Nephron (organoid): ENCODE results near the gene ZFAND3.

Source experiments
- H3K27ac Mint-ChIP-seq, 3 experiments: 2 replicates each; pipeline ENCODE4 v1.8.0; 2020; ENCODE audit warnings: mixed read lengths in 3 of 3, mild to moderate bottlenecking in 2 of 3, moderate library complexity in 1 of 3
- H3K27me3 Mint-ChIP-seq: 2 replicates; pipeline ENCODE4 v1.8.0; 2021; ENCODE audit warnings: low read depth, mild to moderate bottlenecking, moderate library complexity, mixed read lengths
- H3K36me3 Mint-ChIP-seq: 2 replicates; pipeline ENCODE4 v1.8.0; 2020; ENCODE audit warnings: low read depth, mixed read lengths
- H3K4me1 Mint-ChIP-seq: 2 replicates; pipeline ENCODE4 v1.8.0; 2020; ENCODE audit warnings: mixed read lengths
- H3K4me3 Mint-ChIP-seq, 3 experiments: 2 replicates each; pipeline ENCODE4 v1.8.0; 2020; ENCODE audit warnings: mild to moderate bottlenecking in 3 of 3, mixed read lengths in 3 of 3, moderate library complexity in 2 of 3
- H3K9me3 Mint-ChIP-seq: 2 replicates; pipeline ENCODE4 v1.8.0; 2020; ENCODE audit warnings: mixed read lengths
- CTCF ChIP-seq, 3 experiments: fragments of 200-600 bp; sonication (generic); IDR thresholded peaks; one replicate each; pipeline ENCODE4 v1.5.0; 2021; ENCODE audit warnings: antibody characterized with exemption in 3 of 3; ENCODE audit not compliant: unreplicated experiment in 3 of 3

The ZFAND3 gene

GRCh38 chr6:38191418-38191817 lies 371.9 kb downstream of the ZFAND3 start:
- H3K4me3 Mint-ChIP-seq = no peak overlapping the region
- no peak for TF ChIP-seq CTCF (IDR thresholded peaks at IDR 0.05; ENCODE audit: unreplicated experiment in 3 of 3)
- no peaks in the 10 kb centered on the region for H3K9me3 Mint-ChIP-seq
- no peaks in the 10 kb centered on the region for H3K36me3 Mint-ChIP-seq
- no peak overlapping the region for H3K27ac Mint-ChIP-seq
- H3K27me3 Mint-ChIP-seq = no peaks in the 10 kb centered on the region
- peaks cover 36% of the 10 kb centered on the region for H3K4me1 Mint-ChIP-seq

- Mint-ChIP-seq H3K27ac (peak overlapping the region in 1 of 3 experiments; percentile 58), H3K4me3 (no peak overlapping the region), H3K4me1 (peaks cover 33% of the 10 kb centered on the region), H3K27me3 (no peaks in the 10 kb centered on the region), H3K9me3 (no peaks in the 10 kb centered on the region), H3K36me3 (no peaks in the 10 kb centered on the region)
- TF ChIP-seq CTCF (IDR thresholded peaks at IDR 0.05; ENCODE audit: unreplicated experiment in 3 of 3) = no peak
These were observed 372.5 kb downstream of the ZFAND3 start for GRCh38 chr6:38192011-38192410.

DNA sequence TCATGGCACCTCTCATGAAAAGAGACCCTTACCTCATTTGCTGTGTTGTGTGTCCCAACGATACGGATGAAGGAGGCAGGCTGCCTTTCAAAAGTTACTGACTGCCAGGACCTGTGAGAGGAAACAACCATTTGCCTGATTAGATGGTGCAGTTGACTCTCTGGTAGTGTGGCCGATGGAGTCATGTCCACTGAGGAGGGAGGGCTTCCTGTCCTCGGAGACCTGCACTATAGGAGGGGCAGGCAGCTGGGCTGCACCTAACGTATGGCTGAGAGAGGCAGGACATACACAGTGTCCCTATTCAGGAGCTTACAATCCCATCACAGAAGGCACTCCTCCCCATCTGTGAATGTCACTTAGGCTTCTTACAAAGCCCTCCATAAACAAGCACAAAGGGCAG lies 373.0 kb downstream of the ZFAND3 start:
- Mint-ChIP-seq H3K27me3 (no peaks in the 10 kb centered on the region), H3K27ac (peak overlapping the region in 1 of 3 experiments; percentile 36), H3K4me1 (peaks cover 29% of the 10 kb centered on the region), H3K9me3 (no peaks in the 10 kb centered on the region), H3K4me3 (no peak overlapping the region), H3K36me3 (no peaks in the 10 kb centered on the region)
- no peak for TF ChIP-seq CTCF (IDR thresholded peaks at IDR 0.05; ENCODE audit: unreplicated experiment in 3 of 3)

DNA sequence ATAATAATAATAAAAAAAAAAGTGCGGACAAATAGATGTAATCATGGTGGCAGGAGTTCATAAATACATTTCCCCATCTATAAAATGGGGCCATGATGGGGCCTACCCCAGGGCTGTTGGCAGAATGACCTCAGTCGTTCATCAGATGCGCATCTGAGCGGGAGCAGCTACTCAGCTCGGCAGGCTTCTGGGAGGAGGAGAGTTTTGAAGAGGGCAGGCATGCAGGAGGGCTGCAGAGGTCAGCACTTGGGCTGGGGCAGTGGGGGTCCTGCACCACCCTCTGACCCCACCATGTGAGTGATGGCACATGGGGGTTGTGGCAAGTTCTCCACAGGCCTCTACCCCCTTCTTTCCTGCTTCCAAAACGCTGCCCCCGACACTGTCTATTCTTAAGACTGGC lies 373.5 kb downstream of the ZFAND3 start:
- Mint-ChIP-seq H3K36me3 (no peaks in the 10 kb centered on the region), H3K4me3 (no peak overlapping the region), H3K27ac (peak overlapping the region; percentile 16 to 91 (median 51)), H3K9me3 (no peaks in the 10 kb centered on the region), H3K27me3 (no peaks in the 10 kb centered on the region), H3K4me1 (peaks cover 23% of the 10 kb centered on the region)
- TF ChIP-seq CTCF (IDR thresholded peaks at IDR 0.05; ENCODE audit: unreplicated experiment in 3 of 3) = no peak

DNA sequence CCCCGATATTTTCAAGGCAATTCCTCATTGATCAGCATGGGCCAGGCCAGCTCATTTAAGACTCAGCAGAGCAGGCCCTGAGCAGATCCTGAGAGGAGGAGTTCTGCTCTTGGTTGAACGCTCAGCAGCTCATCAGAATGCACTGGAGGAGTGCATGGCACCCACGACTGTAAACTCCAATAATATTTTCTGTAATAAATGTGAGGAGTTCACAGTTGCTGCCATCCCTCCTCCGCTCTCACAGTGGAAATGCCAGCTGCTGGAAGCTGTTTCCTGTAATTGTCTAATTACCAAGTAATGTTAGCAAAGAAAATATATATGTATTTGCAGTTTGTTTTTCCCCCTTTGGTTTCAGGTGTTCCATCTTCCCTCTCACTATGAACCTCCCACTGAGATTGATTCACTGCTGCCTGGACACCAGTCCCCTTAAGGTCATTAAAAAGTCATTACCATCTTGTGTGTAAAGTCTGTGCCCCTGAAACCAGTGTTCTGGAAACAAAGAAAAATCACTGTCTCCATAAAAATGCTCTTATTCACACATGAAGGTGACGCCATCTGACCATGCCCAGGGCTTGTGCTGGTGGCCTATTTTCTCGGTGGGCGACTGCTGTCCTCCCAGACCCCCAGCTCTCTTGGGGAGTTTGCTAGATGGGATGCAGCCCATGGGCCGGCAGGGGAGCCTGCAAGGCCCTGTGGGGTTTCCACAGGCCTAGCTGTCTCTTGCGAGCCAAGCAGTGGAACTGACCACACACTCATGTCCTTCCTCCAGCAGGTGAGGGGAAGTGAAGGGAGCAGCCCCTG lies 374.2 kb downstream of the ZFAND3 start:
- Mint-ChIP-seq H3K27ac (peak overlapping the region; percentile 16 to 91 (median 51)), H3K27me3 (no peaks in the 10 kb centered on the region), H3K36me3 (no peaks in the 10 kb centered on the region), H3K4me3 (no peak overlapping the region), H3K4me1 (peaks cover 18% of the 10 kb centered on the region), H3K9me3 (no peaks in the 10 kb centered on the region)
- no peak for TF ChIP-seq CTCF (IDR thresholded peaks at IDR 0.05; ENCODE audit: unreplicated experiment in 3 of 3)

DNA sequence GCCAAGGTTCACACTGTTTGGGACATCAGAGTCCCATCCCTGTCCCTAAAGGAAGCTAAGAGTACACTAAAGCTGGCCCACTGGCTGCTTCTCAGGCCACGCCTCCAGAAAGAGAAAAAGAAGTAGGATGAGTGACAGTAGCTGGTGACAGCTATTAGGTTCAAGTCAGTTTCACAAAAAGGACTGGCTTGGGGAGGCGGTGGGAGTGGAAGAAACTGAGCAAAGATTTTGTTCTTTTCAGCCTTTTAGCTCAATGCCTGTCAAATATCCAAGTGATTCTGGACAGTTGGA lies 374.7 kb downstream of the ZFAND3 start:
- H3K4me1 Mint-ChIP-seq = peaks cover 18% of the 10 kb centered on the region
- no peaks in the 10 kb centered on the region for H3K27me3 Mint-ChIP-seq
- H3K36me3 Mint-ChIP-seq = no peaks in the 10 kb centered on the region
- H3K9me3 Mint-ChIP-seq = no peaks in the 10 kb centered on the region
- TF ChIP-seq CTCF (IDR thresholded peaks at IDR 0.05; ENCODE audit: unreplicated experiment in 3 of 3) = no peak
- peak overlapping the region in 2 of 3 experiments; percentile 51 to 91 for H3K27ac Mint-ChIP-seq
- H3K4me3 Mint-ChIP-seq = no peak overlapping the region
